A204.1 (cell line): ENCODE data around the gene CLSTN1.

Source experiments
- FAIRE-seq: peaks from 2 replicates; lab custom pipeline; 2012; peaks lifted over from hg19 to GRCh38; lab: Jason Lieb, UNC

The CLSTN1 gene

GRCh38 chr1:9850442-9851162 is 26.8 kb upstream of the CLSTN1 start:
- no peak for FAIRE-seq

- FAIRE-seq: no peak
Observed at GRCh38 chr1:9849691-9850441, 26.1 kb upstream of the CLSTN1 start.

GRCh38 chr1:9848022-9848421 is 24.3 kb upstream of the CLSTN1 start:
- FAIRE-seq: no peak

GRCh38 chr1:9847269-9847668 is 23.5 kb upstream of the CLSTN1 start:
- FAIRE-seq: no peak

- no peak for FAIRE-seq
Observed at GRCh38 chr1:9846611-9847171, 22.9 kb upstream of the CLSTN1 start.

- FAIRE-seq: no peak
Observed at GRCh38 chr1:9845914-9846313, 22.1 kb upstream of the CLSTN1 start.

- no peak for FAIRE-seq
Observed at GRCh38 chr1:9844756-9845155, 21.0 kb upstream of the CLSTN1 start.

- FAIRE-seq: no peak
Observed at GRCh38 chr1:9844106-9844505, 20.3 kb upstream of the CLSTN1 start.

GRCh38 chr1:9843576-9843945 is 19.8 kb upstream of the CLSTN1 start:
- no peak for FAIRE-seq

- no peak for FAIRE-seq
Observed at GRCh38 chr1:9842781-9843575, 19.2 kb upstream of the CLSTN1 start.

GRCh38 chr1:9842073-9842711 is 18.4 kb upstream of the CLSTN1 start:
- no peak for FAIRE-seq

GRCh38 chr1:9841460-9841859 is 17.7 kb upstream of the CLSTN1 start:
- no peak for FAIRE-seq

- FAIRE-seq: no peak
Observed at GRCh38 chr1:9840176-9840575, 16.4 kb upstream of the CLSTN1 start.

GRCh38 chr1:9838946-9839345 is 15.2 kb upstream of the CLSTN1 start:
- FAIRE-seq: no peak

GRCh38 chr1:9836632-9836960 is 12.8 kb upstream of the CLSTN1 start:
- no peak for FAIRE-seq

GRCh38 chr1:9835758-9836631 is 12.2 kb upstream of the CLSTN1 start:
- no peak for FAIRE-seq

- no peak for FAIRE-seq
Observed at GRCh38 chr1:9835404-9835757, 11.6 kb upstream of the CLSTN1 start.

- no peak for FAIRE-seq
Observed at GRCh38 chr1:9833632-9834031, 9.9 kb upstream of the CLSTN1 start.

- no peak for FAIRE-seq
Observed at GRCh38 chr1:9827558-9828185, 3.9 kb upstream of the CLSTN1 start.

- no peak for FAIRE-seq
Observed at GRCh38 chr1:9826616-9827015, 2.9 kb upstream of the CLSTN1 start.

- FAIRE-seq: no peak
Observed at GRCh38 chr1:9826087-9826486, 2.3 kb upstream of the CLSTN1 start.
